ENCODE data around the gene FGFR2. TPM values are rescaled to one million over a fixed set of nuclear protein-coding genes. Genes with fewer than 3 reads are reported as not detected.

The FGFR2 gene
- polyA plus RNA-seq, 1 donor = 115 TPM

GRCh38 chr10:121453160-121453559 lies 145.1 kb downstream of the FGFR2 start:
- DNase-seq = no peak

GRCh38 chr10:121452581-121452980 lies 145.7 kb downstream of the FGFR2 start:
- no peak for DNase-seq

GRCh38 chr10:121450247-121450646 lies 148.0 kb downstream of the FGFR2 start:
- DNase-seq = no peak

GRCh38 chr10:121449482-121449924 lies 148.7 kb downstream of the FGFR2 start:
- DNase-seq = no peak

GRCh38 chr10:121448766-121449421 lies 149.3 kb downstream of the FGFR2 start:
- DNase-seq = no peak

GRCh38 chr10:121444520-121445165 lies 153.6 kb downstream of the FGFR2 start:
- DNase-seq = no peak

- DNase-seq = no peak
Observed at GRCh38 chr10:121442086-121442935, 155.9 kb downstream of the FGFR2 start.

GRCh38 chr10:121440461-121440860 lies 157.8 kb downstream of the FGFR2 start:
- DNase-seq = no peak

GRCh38 chr10:121438333-121438732 lies 159.9 kb downstream of the FGFR2 start:
- DNase-seq = no peak

- no peak for DNase-seq
Observed at GRCh38 chr10:121437596-121437995, 160.6 kb downstream of the FGFR2 start.

- DNase-seq = peak; percentile 33
Observed at GRCh38 chr10:121436630-121437341, 161.5 kb downstream of the FGFR2 start.

- no peak for DNase-seq
Observed at GRCh38 chr10:121436281-121436629, 162.0 kb downstream of the FGFR2 start.

- no peak for DNase-seq
Observed at GRCh38 chr10:121435099-121435875, 163.0 kb downstream of the FGFR2 start.

GRCh38 chr10:121433965-121434364 lies 164.3 kb downstream of the FGFR2 start:
- DNase-seq = no peak

GRCh38 chr10:121428867-121429266 lies 169.4 kb downstream of the FGFR2 start:
- DNase-seq = no peak
